Left lung (tissue), 10 donors: ENCODE data around the gene CACNA1C. TPM values are rescaled to one million over a fixed set of nuclear protein-coding genes. Genes with fewer than 3 reads are reported as not detected.
A peak's percentile ranks its signal among the peaks of the same experiment; 100 is the strongest.

ENCODE experiments used
- ATAC-seq: fragments of 200-7000 bp; cut with Tn5 transposase; one replicate; pipeline ENCODE4 v1.9.1; 2020; ENCODE audit warnings: moderate library complexity
- DNase-seq, 4 donors: peaks; one replicate each; pipeline ENCODE4 v3.0.0-alpha.2; 2013 to 2020
- H3K27ac ChIP-seq, 2 donors: fragments of 200-600 bp; sonication (generic) in 1 of 2; one replicate each; pipeline versions ENCODE4 v1.5.0 to v1.8.0; 2020 to 2021
- H3K27me3 ChIP-seq, 2 donors: fragments of 200-600 bp; sonication (generic) in 1 of 2; one replicate each; pipeline versions ENCODE4 v1.5.0 to v1.8.0; 2020 to 2021
- H3K36me3 ChIP-seq, 2 donors: fragments of 200-600 bp; sonication (generic) in 1 of 2; one replicate each; pipeline versions ENCODE4 v1.5.0 to v1.8.0; 2020 to 2021
- H3K4me1 ChIP-seq, 2 donors: fragments of 200-600 bp; one replicate each; pipeline ENCODE4 v1.8.0; 2021
- H3K4me3 ChIP-seq, 2 donors: fragments of 200-600 bp; sonication (generic) in 1 of 2; one replicate each; pipeline versions ENCODE4 v1.5.0 to v1.8.0; 2020 to 2021; ENCODE audit warnings: mild to moderate bottlenecking in 1 of 2
- H3K9me3 ChIP-seq, 2 donors: fragments of 200-600 bp; sonication (generic) in 1 of 2; one replicate each; pipeline versions ENCODE4 v1.5.0 to v1.8.0; 2020 to 2021
- CTCF ChIP-seq, 2 donors: fragments of 200-600 bp; sonication (generic) in 1 of 2; IDR thresholded peaks; one replicate each; pipeline versions ENCODE4 v1.5.0 to v1.8.0; 2021; ENCODE audit warnings: antibody characterized with exemption in 2 of 2
- intact Hi-C, 2 donors: fragments of 100-400 bp; cut with DNase I; formaldehyde crosslinking; loops; one replicate each; pipeline versions ENCODE4 v1.11.2 to v1.14.2; 2022
- polyA plus RNA-seq, 6 donors: library from polyadenylated mRNA; unstranded; fragments of 120-200 nt; gene quantifications; one replicate each; pipeline ENCODE4 v1.2.1, GENCODE V29; 2013; ENCODE audit not compliant: insufficient read length in 6 of 6
- total RNA-seq, 2 donors: library from RNA; stranded (reverse); fragmentation: NEBNext Ultra II Directional; extraction: Animal tissue kit (Norgen Biotek cat#: 25700); gene quantifications; one replicate each; pipeline ENCODE4 v1.2.1, GENCODE V29; 2021
- donor health status: DM: no; HTN: yes; CAD: no.
- donor health status: DM: no; HTN: no; CAD: no.

Gene CACNA1C
- total and polyA plus RNA-seq, 8 donors, result 11.9 to 21.9 (median 14.2) TPM

DNA sequence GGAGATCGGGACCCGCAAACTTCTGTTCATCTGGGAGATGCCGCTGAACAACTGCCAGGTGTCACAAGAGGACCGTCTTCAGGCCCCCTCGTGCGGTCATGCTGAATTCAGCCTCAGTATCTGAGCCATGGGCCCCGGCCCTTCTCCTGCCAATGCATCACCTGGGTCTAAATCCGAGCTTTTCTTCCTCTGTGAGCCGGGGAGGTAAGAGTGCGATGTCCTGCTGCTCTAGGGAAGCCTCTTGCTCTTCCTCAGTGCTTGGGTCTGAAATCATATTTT is 586.2 kb downstream of the CACNA1C start:
- H3K4me3 ChIP-seq, result no peak overlapping the region
- H3K36me3 ChIP-seq, result no peaks in the 10 kb centered on the region
- peaks cover 0 to 18% of the 10 kb centered on the region in 2 donors for H3K27me3 ChIP-seq
- H3K4me1 ChIP-seq, result no peaks in the 10 kb centered on the region
- intact Hi-C loops, result no loop called here
- TF ChIP-seq CTCF (IDR thresholded peaks at IDR 0.05), result no peak
- no peak overlapping the region for H3K27ac ChIP-seq
- no peak for ATAC-seq
- no peaks in the 10 kb centered on the region for H3K9me3 ChIP-seq
- no peak for DNase-seq

- no peak for TF ChIP-seq CTCF (IDR thresholded peaks at IDR 0.05)
- H3K27me3 ChIP-seq, result peaks cover 0 to 32% of the 10 kb centered on the region in 2 donors
- H3K9me3 ChIP-seq, result no peaks in the 10 kb centered on the region
- no peak for DNase-seq
- H3K4me3 ChIP-seq, result no peak overlapping the region
- H3K4me1 ChIP-seq, result no peaks in the 10 kb centered on the region
- ATAC-seq, result peak; percentile 5
- H3K36me3 ChIP-seq, result no peaks in the 10 kb centered on the region
- intact Hi-C loops, result no loop called here
- H3K27ac ChIP-seq, result peak overlapping the region in 1 of 2 donors; percentile 33
Observed at GRCh38 chr12:2640281-2640680, 587.5 kb downstream of the CACNA1C start.

DNA sequence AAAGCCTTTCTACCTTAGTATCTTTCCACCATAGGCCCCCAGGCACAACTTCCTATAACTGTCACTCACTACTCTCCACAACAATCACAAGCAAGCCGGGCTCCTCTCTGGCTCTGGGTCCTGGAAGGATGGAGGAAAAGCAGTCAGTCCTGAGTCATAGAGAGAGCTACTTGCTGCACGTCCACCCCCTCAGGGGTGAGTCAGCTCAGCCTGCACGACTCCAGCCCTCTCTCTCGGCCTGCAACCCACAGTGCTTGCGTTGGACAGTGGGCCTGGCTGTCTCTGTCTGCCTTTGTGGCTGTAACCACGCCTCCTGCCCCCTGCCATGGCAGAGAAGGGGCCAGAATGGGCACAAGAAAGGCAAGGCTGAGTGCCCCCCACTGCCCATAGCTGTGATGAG is 587.9 kb downstream of the CACNA1C start:
- TF ChIP-seq CTCF (IDR thresholded peaks at IDR 0.05), result no peak
- Histone ChIP-seq H3K9me3 (no peaks in the 10 kb centered on the region), H3K27me3 (peaks cover 0 to 36% of the 10 kb centered on the region in 2 donors), H3K36me3 (no peaks in the 10 kb centered on the region), H3K4me3 (no peak overlapping the region), H3K4me1 (no peaks in the 10 kb centered on the region), H3K27ac (peak overlapping the region in 1 of 2 donors; percentile 14)
- intact Hi-C loops, result no loop called here
- peak in 1 of 4 donors; percentile 73 for DNase-seq
- ATAC-seq, result peak; percentile 92

DNA sequence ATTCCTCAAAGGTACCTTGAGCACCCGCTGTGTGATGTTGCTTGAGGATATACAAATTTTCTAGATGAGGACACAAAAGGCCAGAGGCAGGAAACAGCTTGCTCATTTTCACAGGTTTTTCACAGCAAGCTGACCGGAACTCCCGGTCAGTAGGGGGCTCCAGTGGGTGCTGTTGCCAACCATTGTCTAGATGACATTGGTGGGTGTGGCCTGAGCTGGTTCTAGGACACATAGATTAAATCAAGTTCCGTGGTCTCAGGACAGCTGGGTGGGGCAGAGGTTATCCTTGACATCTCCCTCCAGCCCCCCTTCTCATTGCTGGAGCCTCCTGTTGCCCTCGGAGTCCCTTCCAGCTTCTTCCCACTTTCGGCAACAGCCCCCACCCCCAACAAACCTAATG is 588.4 kb downstream of the CACNA1C start:
- Histone ChIP-seq H3K36me3 (no peaks in the 10 kb centered on the region), H3K9me3 (no peaks in the 10 kb centered on the region), H3K4me1 (no peaks in the 10 kb centered on the region), H3K4me3 (no peak overlapping the region), H3K27ac (peak overlapping the region in 1 of 2 donors; percentile 14), H3K27me3 (peaks cover 0 to 38% of the 10 kb centered on the region in 2 donors)
- no peak for DNase-seq
- intact Hi-C loops, result no loop called here
- no peak for TF ChIP-seq CTCF (IDR thresholded peaks at IDR 0.05)
- ATAC-seq, result peak; percentile 22

DNA sequence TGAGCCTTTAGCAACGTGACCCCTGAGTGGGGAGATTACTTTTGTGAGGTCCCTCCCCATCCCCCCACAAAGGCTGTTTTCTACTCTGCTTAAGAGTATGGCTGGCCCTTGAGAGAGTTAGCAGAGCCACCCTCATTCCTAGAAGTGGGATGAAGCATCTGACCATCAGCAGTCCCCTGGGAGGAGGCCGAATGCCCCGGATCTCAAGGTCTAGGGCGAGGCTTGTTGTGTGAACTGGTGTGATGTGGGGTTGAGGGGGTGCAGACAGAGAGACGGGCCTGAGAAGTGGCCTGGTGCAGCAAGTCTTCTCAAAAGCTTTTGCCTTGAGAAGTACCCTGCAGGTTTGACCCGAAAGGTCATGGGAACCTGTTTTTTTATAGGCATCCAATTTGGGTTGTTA is 589.0 kb downstream of the CACNA1C start:
- no peak overlapping the region for H3K27ac ChIP-seq
- ATAC-seq, result no peak

More for the DNA sequence above, 589.0 kb downstream of the CACNA1C start:
- intact Hi-C loops, result no loop called here
- Histone ChIP-seq H3K9me3 (no peaks in the 10 kb centered on the region), H3K36me3 (no peaks in the 10 kb centered on the region), H3K4me3 (no peak overlapping the region), H3K27me3 (peaks cover 0 to 38% of the 10 kb centered on the region in 2 donors), H3K4me1 (no peaks in the 10 kb centered on the region)
- DNase-seq, result no peak
- TF ChIP-seq CTCF (IDR thresholded peaks at IDR 0.05), result no peak
